ENCODE results near the gene NUAK1.

GRCh38 chr12:106031761-106032622 lies 106.8 kb downstream of the NUAK1 start:
- TF ChIP-seq CTCF (IDR thresholded peaks at IDR 0.05) = no peak
- no peak for TF ChIP-seq POLR2A (IDR thresholded peaks at IDR 0.05)
